ENCODE measurements around the gene EID2. TPM values are rescaled to one million over a fixed set of nuclear protein-coding genes. Genes with fewer than 3 reads are reported as not detected.

The EID2 gene
- total and polyA plus RNA-seq, 10 donors, result 7.9 to 17.7 (median 13.7) TPM

DNA sequence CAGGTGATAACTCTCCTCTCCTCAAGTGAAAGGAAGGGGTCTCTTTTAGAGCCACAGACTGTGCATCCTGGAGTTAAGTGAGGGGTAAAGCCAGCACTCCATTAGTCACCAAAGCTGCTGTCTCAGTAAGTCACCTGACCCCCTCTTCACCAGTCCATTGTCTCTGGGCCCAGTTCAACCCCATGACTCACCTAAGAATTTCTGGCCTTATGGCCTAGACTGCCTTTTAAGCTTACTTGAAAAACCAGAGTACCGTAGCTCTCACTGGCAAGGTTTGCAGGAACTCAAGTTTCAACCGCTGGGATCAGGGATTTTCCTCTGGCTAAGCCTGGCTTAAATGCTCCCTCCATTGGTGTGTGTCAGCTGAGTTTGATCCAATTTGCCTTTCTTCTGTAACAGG, 23.4 kb upstream of the EID2 start:
- intact Hi-C loops (cut with DNase I; ENCODE audit: low total_unique reads), result no loop called here
- DNase-seq, result no peak
- H3K4me3 ChIP-seq, result no peak overlapping the region
- H3K4me1 ChIP-seq, result peaks cover 0 to 10% (median 3%) of the 10 kb centered on the region in 6 donors
- peaks cover 0 to 19% (median 0%) of the 10 kb centered on the region in 7 donors for H3K27me3 ChIP-seq (replicated peaks in 1 of 7)
- TF ChIP-seq POLR2A (IDR thresholded peaks at IDR 0.05), result no peak
- TF ChIP-seq, protein P1, sequence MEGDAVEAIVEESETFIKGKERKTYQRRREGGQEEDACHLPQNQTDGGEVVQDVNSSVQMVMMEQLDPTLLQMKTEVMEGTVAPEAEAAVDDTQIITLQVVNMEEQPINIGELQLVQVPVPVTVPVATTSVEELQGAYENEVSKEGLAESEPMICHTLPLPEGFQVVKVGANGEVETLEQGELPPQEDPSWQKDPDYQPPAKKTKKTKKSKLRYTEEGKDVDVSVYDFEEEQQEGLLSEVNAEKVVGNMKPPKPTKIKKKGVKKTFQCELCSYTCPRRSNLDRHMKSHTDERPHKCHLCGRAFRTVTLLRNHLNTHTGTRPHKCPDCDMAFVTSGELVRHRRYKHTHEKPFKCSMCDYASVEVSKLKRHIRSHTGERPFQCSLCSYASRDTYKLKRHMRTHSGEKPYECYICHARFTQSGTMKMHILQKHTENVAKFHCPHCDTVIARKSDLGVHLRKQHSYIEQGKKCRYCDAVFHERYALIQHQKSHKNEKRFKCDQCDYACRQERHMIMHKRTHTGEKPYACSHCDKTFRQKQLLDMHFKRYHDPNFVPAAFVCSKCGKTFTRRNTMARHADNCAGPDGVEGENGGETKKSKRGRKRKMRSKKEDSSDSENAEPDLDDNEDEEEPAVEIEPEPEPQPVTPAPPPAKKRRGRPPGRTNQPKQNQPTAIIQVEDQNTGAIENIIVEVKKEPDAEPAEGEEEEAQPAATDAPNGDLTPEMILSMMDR (IDR thresholded peaks at IDR 0.05 in 8 of 11, conservative IDR thresholded peaks at IDR 0.05 in 3 of 11), result no peak
- no peak for TF ChIP-seq POLR2AphosphoS5 (IDR thresholded peaks at IDR 0.05)
- H3K27ac ChIP-seq, result no peak overlapping the region
- no peaks in the 10 kb centered on the region for H3K36me3 ChIP-seq
- WGBS, 5 donors, result 74 to 89% (median 89%) methylated on average over 2 of the region's 2 CpGs
- no peaks in the 10 kb centered on the region for H3K9me3 ChIP-seq

DNA sequence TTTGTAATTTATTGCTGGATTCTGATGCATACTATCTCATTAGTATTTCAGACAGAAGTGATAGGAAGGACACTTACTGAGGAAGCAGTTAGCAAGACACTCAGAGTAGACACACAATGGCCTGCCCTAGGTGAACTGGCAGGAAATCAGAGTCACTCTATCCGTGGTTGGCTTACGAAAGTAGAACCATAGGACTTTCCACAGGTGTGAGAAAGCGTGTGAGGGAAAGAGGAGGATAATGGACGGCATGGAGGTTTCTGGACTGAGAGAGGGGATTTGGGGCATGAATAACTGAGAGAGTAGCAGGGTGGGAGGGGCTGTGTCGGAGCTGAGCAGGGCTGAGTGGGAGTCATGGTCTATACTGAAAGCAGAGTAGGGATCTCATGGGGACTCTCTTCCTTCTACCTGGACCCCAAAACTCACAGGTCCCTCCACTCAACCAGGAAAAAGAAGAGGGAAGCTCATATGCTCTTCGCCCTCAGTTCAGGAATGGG, 18.7 kb upstream of the EID2 start:
- WGBS, 5 donors, result 64 to 66% (median 65%) methylated on average over 6 of the region's 6 CpGs
- Histone ChIP-seq H3K4me3 (peak overlapping the region in 1 of 8 donors; percentile 43), H3K4me1 (peaks cover 0 to 24% (median 12%) of the 10 kb centered on the region in 6 donors), H3K9me3 (no peaks in the 10 kb centered on the region), H3K36me3 (no peaks in the 10 kb centered on the region), H3K27me3 (replicated peaks in 1 of 7) (no peaks in the 10 kb centered on the region), H3K27ac (peak overlapping the region; percentile 44 to 82 (median 58))
- no peak for TF ChIP-seq POLR2A (IDR thresholded peaks at IDR 0.05)
- TF ChIP-seq POLR2AphosphoS5 (IDR thresholded peaks at IDR 0.05), result no peak
- TF ChIP-seq, protein P1 (IDR thresholded peaks at IDR 0.05 in 8 of 11, conservative IDR thresholded peaks at IDR 0.05 in 3 of 11), result no peak
- DNase-seq, result no peak
- intact Hi-C loops (cut with DNase I; ENCODE audit: low total_unique reads), result loop anchor here (10.0 kb wide), 1 partner anchor 206 kb away; no protein-coding TSS in a partner anchor

DNA sequence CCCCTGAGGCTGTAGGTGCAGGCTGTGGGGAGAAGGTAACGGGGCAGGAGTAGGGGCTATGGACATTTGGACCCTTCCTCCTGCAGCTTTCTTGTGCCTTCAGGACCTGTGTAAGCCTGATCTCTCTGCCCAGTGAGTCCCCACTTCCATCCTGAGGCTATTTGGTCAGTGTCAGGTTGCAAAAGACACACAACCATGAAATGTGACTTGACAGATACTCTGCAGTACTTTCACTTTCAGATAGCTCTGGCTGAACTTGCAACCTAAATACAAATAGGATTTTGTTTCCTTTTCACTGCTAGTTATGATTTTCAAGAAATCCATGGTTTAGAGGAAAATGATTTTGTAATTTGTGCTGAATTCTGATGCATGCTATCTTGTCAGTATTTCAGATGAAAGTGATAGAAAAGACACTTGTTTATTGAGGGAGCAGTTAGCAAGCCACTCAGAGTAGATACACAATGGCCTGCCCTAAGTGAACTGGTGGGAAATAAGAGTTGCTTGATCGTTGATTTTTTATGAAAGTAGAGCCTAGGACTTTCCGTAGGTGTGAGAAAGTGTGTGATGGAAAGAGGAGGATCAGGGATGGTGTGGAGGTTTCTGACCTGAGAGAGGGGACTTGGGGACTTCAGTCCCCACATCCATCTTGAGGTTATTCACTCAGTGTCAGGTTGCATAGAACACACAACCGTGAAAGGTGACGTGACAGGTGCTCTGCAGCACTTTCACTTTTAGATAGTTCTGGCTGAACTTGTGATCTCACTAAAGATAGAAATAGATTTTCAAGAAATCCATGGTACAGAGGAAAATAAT, 18.1 kb upstream of the EID2 start:
- WGBS, 5 donors, result 63 to 74% (median 70%) methylated on average over 5 of the region's 5 CpGs
- H3K27ac ChIP-seq, result peak overlapping the region; percentile 44 to 82 (median 58)
- H3K27me3 ChIP-seq (replicated peaks in 1 of 7), result peaks cover 0 to 3% (median 0%) of the 10 kb centered on the region in 7 donors
- peaks cover 0 to 28% (median 13%) of the 10 kb centered on the region in 6 donors for H3K4me1 ChIP-seq
- no peaks in the 10 kb centered on the region for H3K9me3 ChIP-seq
- TF ChIP-seq POLR2AphosphoS5 (IDR thresholded peaks at IDR 0.05) (no peak), POLR2A (IDR thresholded peaks at IDR 0.05) (no peak)
- TF ChIP-seq, protein P1 (IDR thresholded peaks at IDR 0.05 in 8 of 11, conservative IDR thresholded peaks at IDR 0.05 in 3 of 11), result no peak
- intact Hi-C loops (cut with DNase I; ENCODE audit: low total_unique reads), result loop anchor here (10.0 kb wide), 1 partner anchor 207 kb away; no protein-coding TSS in a partner anchor
- no peak for DNase-seq
- peak overlapping the region in 1 of 8 donors; percentile 43 for H3K4me3 ChIP-seq
- no peaks in the 10 kb centered on the region for H3K36me3 ChIP-seq

DNA sequence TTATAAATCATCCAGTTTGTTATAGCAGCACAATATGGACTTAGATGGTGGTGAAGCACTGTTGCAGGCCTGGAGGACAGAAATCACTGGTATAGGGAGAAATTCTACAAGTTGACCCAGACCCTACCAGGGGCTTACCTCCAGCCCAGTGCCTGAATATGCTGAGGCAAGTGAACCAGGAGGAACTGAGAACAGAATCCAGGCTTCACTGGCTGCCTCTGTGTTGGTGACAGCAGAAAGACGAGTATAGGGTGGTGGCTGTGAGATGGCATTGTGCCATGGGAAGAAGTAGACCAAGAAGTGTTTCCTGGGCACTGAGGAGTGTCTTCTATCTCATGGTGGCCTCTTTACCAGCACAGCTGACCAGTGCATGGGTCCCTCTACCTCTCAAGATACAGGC, 15.9 kb upstream of the EID2 start:
- H3K9me3 ChIP-seq, result no peaks in the 10 kb centered on the region
- no peak for DNase-seq
- TF ChIP-seq POLR2AphosphoS5 (IDR thresholded peaks at IDR 0.05) (no peak), POLR2A (IDR thresholded peaks at IDR 0.05) (no peak)
- TF ChIP-seq, protein P1 (IDR thresholded peaks at IDR 0.05 in 8 of 11, conservative IDR thresholded peaks at IDR 0.05 in 3 of 11), result no peak
- H3K36me3 ChIP-seq, result no peaks in the 10 kb centered on the region
- H3K4me3 ChIP-seq, result no peak overlapping the region
- WGBS, 5 donors, result 30 to 51% (median 45%) methylated on average over 1 of the region's 1 CpG
- H3K27me3 ChIP-seq (replicated peaks in 1 of 7), result peaks cover 0 to 3% (median 0%) of the 10 kb centered on the region in 7 donors
- intact Hi-C loops (cut with DNase I; ENCODE audit: low total_unique reads), result loop anchor here (10.0 kb wide), 1 partner anchor 209 kb away; no protein-coding TSS in a partner anchor
- H3K4me1 ChIP-seq, result peaks cover 0 to 48% (median 28%) of the 10 kb centered on the region in 6 donors
- peak overlapping the region in 1 of 8 donors; percentile 20 for H3K27ac ChIP-seq

Measured in spleen (tissue), 11 donors.